Measurements from ENCODE around the gene EPYC. TPM values are rescaled to one million over a fixed set of nuclear protein-coding genes. Genes with fewer than 3 reads are reported as not detected.

EPYC gene
- total and polyA plus RNA-seq, 2 of the 4 experiments (the other 2 are of a cell fraction) = not detected

DNA sequence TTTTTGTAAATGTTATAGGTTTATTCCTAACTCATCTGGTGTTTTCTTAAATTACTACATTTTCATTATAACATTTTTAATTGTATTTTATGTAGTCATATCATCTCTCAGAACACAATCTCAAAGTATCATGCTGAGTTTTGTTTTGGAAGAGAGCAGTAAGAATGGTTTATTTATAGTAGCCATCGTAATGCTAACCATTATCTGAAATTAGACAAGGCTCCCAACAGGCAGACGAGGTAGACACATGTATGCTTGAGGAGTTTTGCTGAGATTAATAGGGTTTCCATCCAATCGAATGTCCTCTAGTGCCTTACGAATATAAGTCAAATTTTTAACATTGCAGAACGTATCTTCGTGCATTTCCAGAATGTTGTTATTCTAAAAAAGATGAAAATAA, 40.8 kb downstream of the EPYC start:
- in situ Hi-C loops (cut with MboI; ENCODE audit: low sequenced_read_pairs) = loop anchor here (25.0 kb wide), 1 partner anchor 1673 kb away; no protein-coding TSS in a partner anchor
- H3K4me2 ChIP-seq (ENCODE audit: low read depth, low read length) = no peak overlapping the region
- H3K23ac ChIP-seq (ENCODE audit: low read depth, low read length) = no peak overlapping the region
- POLR2A ChIA-PET (ENCODE audit: unreplicated experiment) = no interaction called here
- H3K27ac ChIP-seq (ENCODE audit: insufficient read depth, low read length) = no peak overlapping the region
- no peaks in the 10 kb centered on the region for H3K79me1 ChIP-seq (ENCODE audit: low read depth in 1 of 2, low read length in 2 of 2)
- H4K8ac ChIP-seq (ENCODE audit: low read depth in 2 of 2, low read length in 2 of 2) = no peak overlapping the region
- no peak overlapping the region for H2BK15ac ChIP-seq (ENCODE audit: low read depth, low read length)
- H3K9ac ChIP-seq (ENCODE audit: low read depth, low read length) = no peak overlapping the region
- no peak for TF ChIP-seq POLR2A (IDR thresholded peaks at IDR 0.05; ENCODE audit: low read depth, low read length)
- no peak for TF ChIP-seq MAFK (IDR thresholded peaks at IDR 0.05; ENCODE audit: low read depth, low read length)
- TF ChIP-seq, protein P1, sequence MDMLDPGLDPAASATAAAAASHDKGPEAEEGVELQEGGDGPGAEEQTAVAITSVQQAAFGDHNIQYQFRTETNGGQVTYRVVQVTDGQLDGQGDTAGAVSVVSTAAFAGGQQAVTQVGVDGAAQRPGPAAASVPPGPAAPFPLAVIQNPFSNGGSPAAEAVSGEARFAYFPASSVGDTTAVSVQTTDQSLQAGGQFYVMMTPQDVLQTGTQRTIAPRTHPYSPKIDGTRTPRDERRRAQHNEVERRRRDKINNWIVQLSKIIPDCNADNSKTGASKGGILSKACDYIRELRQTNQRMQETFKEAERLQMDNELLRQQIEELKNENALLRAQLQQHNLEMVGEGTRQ (IDR thresholded peaks at IDR 0.05; ENCODE audit: low read depth, low read length) = no peak
- TF ChIP-seq CHD1 (IDR thresholded peaks at IDR 0.05; ENCODE audit: low read depth, low read length) = no peak
- no peak for TF ChIP-seq NFE2L2 (IDR thresholded peaks at IDR 0.05; ENCODE audit: low read depth, low read length)
- TF ChIP-seq, protein P2, sequence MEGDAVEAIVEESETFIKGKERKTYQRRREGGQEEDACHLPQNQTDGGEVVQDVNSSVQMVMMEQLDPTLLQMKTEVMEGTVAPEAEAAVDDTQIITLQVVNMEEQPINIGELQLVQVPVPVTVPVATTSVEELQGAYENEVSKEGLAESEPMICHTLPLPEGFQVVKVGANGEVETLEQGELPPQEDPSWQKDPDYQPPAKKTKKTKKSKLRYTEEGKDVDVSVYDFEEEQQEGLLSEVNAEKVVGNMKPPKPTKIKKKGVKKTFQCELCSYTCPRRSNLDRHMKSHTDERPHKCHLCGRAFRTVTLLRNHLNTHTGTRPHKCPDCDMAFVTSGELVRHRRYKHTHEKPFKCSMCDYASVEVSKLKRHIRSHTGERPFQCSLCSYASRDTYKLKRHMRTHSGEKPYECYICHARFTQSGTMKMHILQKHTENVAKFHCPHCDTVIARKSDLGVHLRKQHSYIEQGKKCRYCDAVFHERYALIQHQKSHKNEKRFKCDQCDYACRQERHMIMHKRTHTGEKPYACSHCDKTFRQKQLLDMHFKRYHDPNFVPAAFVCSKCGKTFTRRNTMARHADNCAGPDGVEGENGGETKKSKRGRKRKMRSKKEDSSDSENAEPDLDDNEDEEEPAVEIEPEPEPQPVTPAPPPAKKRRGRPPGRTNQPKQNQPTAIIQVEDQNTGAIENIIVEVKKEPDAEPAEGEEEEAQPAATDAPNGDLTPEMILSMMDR (conservative IDR thresholded peaks at IDR 0.05; ENCODE audit: low read depth, low read length) = no peak
- TF ChIP-seq FOS (IDR thresholded peaks at IDR 0.05; ENCODE audit: low read depth, low read length) = no peak
- TF ChIP-seq RCOR1 (IDR thresholded peaks at IDR 0.05; ENCODE audit: insufficient replicate concordance, low read length) = no peak
- no peak for TF ChIP-seq CEBPB (IDR thresholded peaks at IDR 0.05; ENCODE audit: low read depth, low read length)
- no peak for TF ChIP-seq SMC3 (IDR thresholded peaks at IDR 0.05; ENCODE audit: low read depth, low read length)
- TF ChIP-seq ELK1 (IDR thresholded peaks at IDR 0.05; ENCODE audit: borderline replicate concordance, low read depth, low read length) = no peak
- TF ChIP-seq MAZ (IDR thresholded peaks at IDR 0.05; ENCODE audit: borderline replicate concordance, low read depth, low read length) = no peak
- TF ChIP-seq BHLHE40 (IDR thresholded peaks at IDR 0.05; ENCODE audit: low read depth, low read length) = no peak
- no peak for TF ChIP-seq MXI1 (IDR thresholded peaks at IDR 0.05; ENCODE audit: borderline replicate concordance, low read depth, low read length)
- TF ChIP-seq RAD21 (IDR thresholded peaks at IDR 0.05; ENCODE audit: low read length) = no peak
- TF ChIP-seq RFX5 (IDR thresholded peaks at IDR 0.05; ENCODE audit: low read depth, low read length) = no peak
- no peak for DNase-seq
- CTCF ChIA-PET = no interaction called here
- no peak for ATAC-seq (ENCODE audit: low read depth)
- dilution Hi-C loops (cut with HindIII; ENCODE audit: low sequenced_read_pairs, unreplicated experiment) = no loop called here
- no peak overlapping the region for H2BK120ac ChIP-seq (ENCODE audit: low read depth, low read length)
- no peak overlapping the region for H4K91ac ChIP-seq (ENCODE audit: insufficient read depth, low read depth, low read length)
- WGBS, 2 experiments (ENCODE audit: extremely low coverage in 2 of 2, insufficient read length in 1 of 2) = no CpG with 5 or more reads among the region's 6 CpGs
- H2BK5ac ChIP-seq (ENCODE audit: low read depth, low read length, poor library complexity, severe bottlenecking) = no peak overlapping the region
- BruUV-seq (replicated peaks) = no TSS peak
- H3K27me3 ChIP-seq (ENCODE audit: control insufficient read depth, insufficient read depth, low read length) = no peaks in the 10 kb centered on the region
- H3K4ac ChIP-seq (ENCODE audit: low read depth, low read length) = no peak overlapping the region
- no peak overlapping the region for H4K5ac ChIP-seq (ENCODE audit: low read depth, low read length)
- H3K9me1 ChIP-seq (ENCODE audit: insufficient read depth, low read length) = no peaks in the 10 kb centered on the region
- H2AFZ ChIP-seq (replicated peaks; ENCODE audit: low read length, poor library complexity) = no peak overlapping the region
- no peak overlapping the region for H3K18ac ChIP-seq (ENCODE audit: low read depth, low read length)
- H3K4me3 ChIP-seq (ENCODE audit: insufficient read depth, low read depth, low read length) = no peak overlapping the region
- H3K4me1 ChIP-seq (ENCODE audit: control insufficient read depth, insufficient read depth, low read length) = no peaks in the 10 kb centered on the region; the same call in 1 of the 2 replicates
- H3K56ac ChIP-seq (ENCODE audit: extremely low read depth, insufficient read depth, low read length) = no peak overlapping the region
- no peak overlapping the region for H2AK9ac ChIP-seq (replicated peaks; ENCODE audit: low read depth, low read length, poor library complexity)
- no peaks in the 10 kb centered on the region for H3K9me3 ChIP-seq (ENCODE audit: control insufficient read depth, insufficient read depth, low read length)
- no peaks in the 10 kb centered on the region for H3K36me3 ChIP-seq (ENCODE audit: control insufficient read depth, insufficient read depth, low read length)
- H2AK5ac ChIP-seq (ENCODE audit: low read depth, low read length) = no peak overlapping the region
- intact Hi-C loops (cut with micrococcal nuclease) = no loop called here
- H2BK20ac ChIP-seq (ENCODE audit: low read depth, low read length) = no peak overlapping the region
- H4K20me1 ChIP-seq (ENCODE audit: insufficient read depth, low read length) = no peaks in the 10 kb centered on the region
- H3K14ac ChIP-seq (replicated peaks; ENCODE audit: low read depth, low read length) = no peak overlapping the region

Data from IMR-90 (cell line).